22Rv1 (cell line): ENCODE measurements around the gene CDC42EP1.
"Not testable (repeated sequence)": the region's sequence is repeated elsewhere in the genome, so short reads cannot be mapped to it uniquely, and the experiment has no call there.

Experiments used
- H3K27ac ChIP-seq: fragments of 450-650 bp; 2 replicates; pipeline ENCODE4 v1.5.1; 2017
- ZFX ChIP-seq: fragments of 450-650 bp; IDR thresholded peaks from 2 replicates; pipeline ENCODE4 v1.6.1; 2017; ENCODE audit warnings: antibody characterized with exemption, borderline replicate concordance
- TF ChIP-seq, protein P1 (sequence below): fragments of 450-650 bp; IDR thresholded peaks from 2 replicates; pipeline ENCODE4 v1.5.1; 2017; ENCODE audit warnings: mild to moderate bottlenecking

The CDC42EP1 gene

DNA sequence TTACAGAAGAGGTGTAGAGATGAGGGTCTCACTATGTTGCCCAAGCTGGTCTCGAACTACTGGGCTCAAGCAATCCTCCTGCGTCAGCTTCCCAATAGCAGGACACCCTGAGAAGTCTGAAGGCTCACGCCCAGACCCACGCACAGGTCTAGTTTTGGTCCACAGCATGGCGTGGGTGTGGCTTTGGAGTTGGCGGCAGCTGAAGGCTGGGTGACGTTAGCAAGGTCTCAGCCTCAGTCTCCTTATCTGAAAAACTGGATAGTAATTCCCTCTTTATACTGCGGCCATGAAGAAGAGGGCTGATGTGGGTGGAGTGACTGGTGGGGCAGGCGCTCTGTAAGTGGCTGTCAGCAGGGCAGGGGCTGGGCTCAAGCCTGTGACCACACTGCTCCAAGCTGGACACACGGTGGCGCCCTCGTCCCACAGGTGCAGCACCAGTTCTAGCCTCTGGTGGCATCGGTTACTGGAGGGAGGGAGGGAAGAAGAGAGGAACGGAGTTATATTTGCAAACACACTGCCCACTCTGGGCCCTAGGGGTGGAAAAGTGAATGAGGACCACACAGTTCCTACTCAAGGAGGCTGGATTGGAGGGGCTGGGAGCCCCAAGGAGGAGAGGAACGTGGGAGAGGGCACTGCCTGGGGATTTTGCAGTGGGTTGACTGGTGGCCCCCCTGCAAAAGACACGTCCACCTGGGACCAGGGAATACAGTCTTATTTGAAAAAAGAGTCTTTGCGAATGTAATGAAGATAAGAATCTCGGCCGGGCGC, 21.5 kb upstream of the CDC42EP1 start:
- H3K27ac ChIP-seq, result no peak overlapping the region
- TF ChIP-seq, protein P1, sequence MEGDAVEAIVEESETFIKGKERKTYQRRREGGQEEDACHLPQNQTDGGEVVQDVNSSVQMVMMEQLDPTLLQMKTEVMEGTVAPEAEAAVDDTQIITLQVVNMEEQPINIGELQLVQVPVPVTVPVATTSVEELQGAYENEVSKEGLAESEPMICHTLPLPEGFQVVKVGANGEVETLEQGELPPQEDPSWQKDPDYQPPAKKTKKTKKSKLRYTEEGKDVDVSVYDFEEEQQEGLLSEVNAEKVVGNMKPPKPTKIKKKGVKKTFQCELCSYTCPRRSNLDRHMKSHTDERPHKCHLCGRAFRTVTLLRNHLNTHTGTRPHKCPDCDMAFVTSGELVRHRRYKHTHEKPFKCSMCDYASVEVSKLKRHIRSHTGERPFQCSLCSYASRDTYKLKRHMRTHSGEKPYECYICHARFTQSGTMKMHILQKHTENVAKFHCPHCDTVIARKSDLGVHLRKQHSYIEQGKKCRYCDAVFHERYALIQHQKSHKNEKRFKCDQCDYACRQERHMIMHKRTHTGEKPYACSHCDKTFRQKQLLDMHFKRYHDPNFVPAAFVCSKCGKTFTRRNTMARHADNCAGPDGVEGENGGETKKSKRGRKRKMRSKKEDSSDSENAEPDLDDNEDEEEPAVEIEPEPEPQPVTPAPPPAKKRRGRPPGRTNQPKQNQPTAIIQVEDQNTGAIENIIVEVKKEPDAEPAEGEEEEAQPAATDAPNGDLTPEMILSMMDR, result peak; percentile 96
- no peak for TF ChIP-seq ZFX

DNA sequence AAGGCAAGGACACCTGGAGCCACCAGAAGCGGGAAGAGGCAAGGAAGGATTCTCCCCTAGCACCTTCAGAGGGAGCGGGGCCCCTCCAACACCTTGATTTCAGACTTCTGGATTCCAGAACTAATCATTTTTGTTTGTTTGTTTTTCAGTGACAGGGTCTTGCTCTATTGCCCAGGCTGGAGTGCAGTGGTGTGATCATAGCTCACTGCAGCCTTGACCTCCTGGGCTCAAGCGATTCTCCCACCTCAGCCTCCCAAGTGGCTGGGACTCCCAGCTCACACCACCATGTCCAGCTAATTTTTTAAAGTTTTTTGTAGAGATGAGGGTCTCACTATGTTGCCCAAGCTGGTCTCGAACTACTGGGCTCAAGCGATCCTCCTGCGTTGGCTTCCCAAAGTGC, 20.5 kb upstream of the CDC42EP1 start:
- H3K27ac ChIP-seq, result not testable (repeated sequence)

DNA sequence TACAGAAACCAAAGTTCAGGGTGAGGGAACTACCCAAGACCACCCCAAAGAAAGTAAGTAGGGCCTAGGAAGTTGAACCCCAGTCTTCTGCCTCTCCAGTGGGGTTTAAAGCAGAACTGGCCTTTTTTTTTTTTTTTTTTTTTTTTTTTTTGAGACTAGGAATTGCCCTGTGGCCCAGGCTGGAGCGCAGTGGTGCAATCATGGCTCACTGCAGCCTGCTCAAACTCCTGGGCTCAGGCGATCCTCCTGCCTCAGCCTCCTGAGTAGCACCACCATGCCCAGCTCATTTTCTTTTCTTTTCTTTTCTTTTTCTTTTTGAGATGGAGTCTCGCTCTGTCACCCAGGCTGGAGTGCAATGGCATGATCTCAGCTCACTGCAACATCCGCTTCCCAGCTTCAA, 17.9 kb upstream of the CDC42EP1 start:
- H3K27ac ChIP-seq, result not testable (repeated sequence)

DNA sequence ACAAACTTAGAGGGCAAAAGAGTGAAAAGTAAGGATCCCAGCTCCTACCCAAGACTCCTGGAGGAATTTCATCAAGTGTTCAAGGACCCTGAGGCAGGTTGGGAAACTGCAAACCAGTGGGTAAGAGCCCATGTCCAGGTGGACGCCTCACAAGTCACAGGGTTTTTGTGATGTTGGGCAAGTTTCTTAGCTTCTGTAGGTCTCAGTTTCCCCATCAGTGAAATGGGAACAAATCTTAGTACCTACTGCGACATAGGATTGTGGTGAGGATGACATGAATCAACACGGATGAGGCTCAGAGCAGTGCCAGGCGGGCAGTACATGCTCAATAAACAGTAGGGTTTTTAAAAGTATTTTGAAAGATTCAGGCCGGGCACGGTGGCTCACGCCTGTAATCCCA, 17.3 kb upstream of the CDC42EP1 start:
- no peak overlapping the region for H3K27ac ChIP-seq
- TF ChIP-seq, protein P1, result no peak
- TF ChIP-seq ZFX, result no peak

DNA sequence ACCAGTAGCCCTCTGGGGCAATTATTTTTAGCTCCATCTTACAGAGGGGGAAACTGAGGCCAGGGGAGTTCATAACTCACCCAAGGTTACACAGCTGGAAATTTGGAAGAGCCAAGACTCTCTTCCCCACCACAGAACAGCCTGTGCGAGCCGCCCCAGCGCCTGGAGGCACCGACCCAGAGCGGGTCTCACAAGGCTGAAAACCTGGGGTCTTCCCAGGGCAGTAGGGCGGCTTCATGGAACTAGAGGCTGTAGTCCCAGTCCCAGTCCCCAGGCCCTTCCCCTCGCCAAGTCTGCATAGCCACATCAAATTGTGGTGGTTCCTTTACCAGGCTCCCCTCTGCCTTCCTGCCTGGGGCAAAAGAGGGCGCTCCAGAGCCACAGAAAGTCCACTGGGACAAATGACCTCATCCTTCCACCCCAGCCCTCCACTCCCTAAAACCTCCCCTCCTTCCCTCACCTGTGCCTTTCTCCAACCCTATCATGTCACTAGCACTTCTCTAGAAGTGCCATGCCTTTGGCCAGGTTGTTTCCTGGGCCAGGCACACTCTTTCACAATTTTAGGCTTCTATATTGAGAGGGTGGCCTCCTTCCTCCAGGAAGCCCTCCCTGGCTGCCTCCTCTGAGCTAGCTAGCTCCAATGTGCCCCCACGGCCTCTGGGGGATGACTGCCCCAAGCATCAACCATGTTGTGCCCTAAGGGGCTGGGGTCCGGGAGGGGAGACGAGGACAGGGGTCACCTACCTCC, 15.2 kb upstream of the CDC42EP1 start:
- no peak overlapping the region for H3K27ac ChIP-seq
- TF ChIP-seq ZFX, result no peak
- TF ChIP-seq, protein P1, result peak; percentile 84

DNA sequence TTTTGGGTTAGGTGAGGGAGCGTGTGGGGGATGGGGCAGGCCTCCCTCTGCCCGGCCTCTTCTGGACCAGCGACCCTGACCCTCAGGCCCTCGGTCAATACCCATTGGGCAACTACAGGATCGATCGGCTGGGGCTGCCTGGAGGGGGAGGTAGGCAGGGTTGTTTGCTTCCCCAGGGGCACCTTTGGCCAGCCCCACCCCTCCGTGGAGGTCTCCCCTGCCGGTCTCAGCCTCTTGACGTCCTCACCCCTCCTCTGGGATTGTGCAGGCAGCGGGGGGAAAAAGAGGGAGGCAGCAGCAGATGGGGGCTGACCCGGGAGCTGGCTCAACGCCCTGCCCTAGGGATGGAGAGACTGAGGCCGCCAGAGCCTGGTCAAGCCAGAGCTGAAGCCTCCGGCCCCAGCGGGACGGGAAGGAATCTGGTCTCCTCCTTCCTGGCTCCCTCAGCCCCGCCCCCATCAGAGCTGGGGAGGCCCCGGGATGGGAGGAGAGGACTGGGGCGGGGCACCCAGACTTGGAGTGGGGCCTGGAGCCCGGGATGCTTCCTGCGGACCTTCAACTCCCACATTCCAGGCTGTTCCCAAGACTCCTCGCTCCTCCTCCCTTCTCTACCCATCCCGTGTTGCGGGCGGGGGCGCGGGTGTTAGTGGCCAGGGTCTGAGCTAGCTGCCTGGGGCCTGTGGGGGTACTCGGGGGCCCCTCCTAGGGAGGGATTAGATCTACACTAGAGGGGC, 14.4 kb upstream of the CDC42EP1 start:
- TF ChIP-seq, protein P1, result no peak
- TF ChIP-seq ZFX, result no peak
- no peak overlapping the region for H3K27ac ChIP-seq

DNA sequence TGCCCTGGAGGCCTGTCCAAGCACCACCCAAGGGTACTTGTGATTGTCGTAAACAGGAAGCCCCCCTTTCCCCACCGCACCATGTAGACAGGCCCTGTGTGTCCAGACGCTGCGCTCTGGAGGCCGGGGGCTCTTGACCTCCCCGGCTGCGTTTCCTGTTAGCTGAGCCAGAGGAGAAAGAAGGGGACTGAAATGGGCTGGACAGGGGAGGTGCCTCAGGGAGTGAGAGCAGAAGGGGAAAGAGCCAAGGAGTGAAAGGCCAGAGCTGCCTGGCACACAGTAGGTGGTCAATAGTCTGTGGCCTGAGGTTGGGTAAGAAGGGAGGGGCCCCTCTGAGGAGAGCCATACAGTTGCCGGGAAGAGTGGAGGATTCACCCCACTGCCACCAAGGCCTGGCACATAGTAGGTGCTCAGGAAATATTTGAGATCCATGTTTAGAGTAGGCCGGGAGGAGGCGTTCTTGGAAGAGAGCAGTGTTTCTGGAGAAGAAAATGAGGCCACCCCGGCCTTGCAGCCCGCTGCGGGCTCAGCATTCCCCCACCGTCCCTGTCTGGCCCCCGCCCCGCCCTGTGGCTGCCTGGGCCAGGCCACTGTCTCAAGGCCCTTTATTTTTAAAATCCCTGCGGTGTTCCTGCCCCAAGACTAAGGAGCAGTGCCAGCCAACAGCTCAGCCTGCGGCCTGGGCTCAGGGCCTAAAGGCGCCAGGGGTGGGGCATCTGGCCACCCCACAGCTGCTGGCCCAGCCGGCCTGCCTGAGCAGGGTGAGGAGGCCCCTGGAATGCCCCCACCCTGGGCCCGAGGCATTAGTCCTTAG, 13.6 kb upstream of the CDC42EP1 start:
- H3K27ac ChIP-seq, result no peak overlapping the region
- TF ChIP-seq ZFX, result no peak
- TF ChIP-seq, protein P1, result no peak
